B cell (primary cell): ENCODE measurements around the gene RNASE4. TPM values are rescaled to one million over a fixed set of nuclear protein-coding genes. Genes with fewer than 3 reads are reported as not detected.
"Not testable (repeated sequence)": the region's sequence is repeated elsewhere in the genome, so short reads cannot be mapped to it uniquely, and the experiment has no call there.

ENCODE experiments used
- ATAC-seq: fragments of 200-7000 bp; cut with Tn5 transposase; one replicate; pipeline ENCODE4 v1.10.0; 2021; ENCODE audit warnings: low read depth, mild to moderate bottlenecking, moderate number of reproducible peaks, moderate library complexity
- CTCF ChIA-PET: fragments of 350-600 bp; sonication (Branson Sonifier 250); formaldehyde crosslinking; loops from one replicate; lab custom pipeline; 2021; ENCODE audit warnings: antibody characterized with exemption, inconsistent platforms; lab: Charles Lee
- POLR2A ChIA-PET: fragments of 350-600 bp; sonication (Branson Sonifier 250); formaldehyde crosslinking; loops from one replicate; lab custom pipeline; 2021; ENCODE audit warnings: antibody characterized with exemption; lab: Charles Lee
- DNase-seq: peaks from one replicate; pipeline ENCODE4 v3.0.0; 2013
- H2AFZ ChIP-seq: 2 replicates; pipeline ENCODE4 v1.6.1; 2012; ENCODE audit warnings: mild to moderate bottlenecking, low read depth, low read length; ENCODE audit not compliant: insufficient read depth, poor library complexity, severe bottlenecking
- H3K27ac ChIP-seq, 2 donors: 1 replicate in 1 of 2; 2 replicates in 1 of 2; pipeline ENCODE4 v1.5.1; 2012 to 2013; ENCODE audit warnings: low read length in 2 of 2, mild to moderate bottlenecking in 2 of 2, moderate library complexity in 1 of 2
- H3K27me3 ChIP-seq, 4 experiments: fragments of 200-600 bp in 1 of 4; sonication (generic) in 1 of 4; replicated peaks in 1 of 4; 1 replicate in 2 of 4; 2 replicates in 2 of 4; pipeline versions ENCODE4 v1.6.1 to v1.7.0; 2013 to 2016; ENCODE audit warnings: low read length in 3 of 4, mild to moderate bottlenecking in 2 of 4, mixed read lengths in 1 of 4, moderate library complexity in 1 of 4; ENCODE audit not compliant: insufficient read depth in 4 of 4, control insufficient read depth in 3 of 4; ENCODE audit errors: control extremely low read depth in 1 of 4
- H3K36me3 ChIP-seq, 2 experiments: replicated peaks in 1 of 2; 1 replicate in 1 of 2; 2 replicates in 1 of 2; pipeline versions ENCODE4 v1.6.1 to v1.7.1; 2013; ENCODE audit warnings: low read length in 1 of 2; ENCODE audit not compliant: insufficient read depth in 2 of 2, control insufficient read depth in 1 of 2; ENCODE audit errors: control extremely low read depth in 1 of 2, extremely low read depth in 1 of 2
- H3K4me1 ChIP-seq, 2 donors: fragments of 200-600 bp in 1 of 2; sonication (generic) in 1 of 2; 1 replicate in 1 of 2; 2 replicates in 1 of 2; pipeline versions ENCODE4 v1.5.1 to v1.6.1; 2013 to 2017; ENCODE audit warnings: low read length in 2 of 2; ENCODE audit not compliant: control insufficient read depth in 2 of 2, insufficient read depth in 2 of 2
- H3K4me2 ChIP-seq: replicated peaks from 2 replicates; pipeline ENCODE3; 2012; ENCODE audit warnings: mild to moderate bottlenecking, low read depth, low read length; ENCODE audit not compliant: poor library complexity, severe bottlenecking
- H3K4me3 ChIP-seq, 5 experiments: fragments of 200-600 bp in 1 of 5; sonication (generic) in 1 of 5; 1 replicate in 3 of 5; 2 replicates in 2 of 5; pipeline versions ENCODE4 v1.5.1 to v1.7.0; 2011 to 2016; ENCODE audit warnings: low read length in 4 of 5, mild to moderate bottlenecking in 4 of 5, low read depth in 2 of 5, control low read depth in 1 of 5, moderate library complexity in 1 of 5; ENCODE audit not compliant: insufficient read depth in 1 of 5; ENCODE audit errors: control extremely low read depth in 1 of 5, extremely low read depth in 1 of 5
- H3K79me2 ChIP-seq: fragments of 200-600 bp; sonication (generic); one replicate; pipeline ENCODE4 v1.6.0; 2016; ENCODE audit warnings: low read length; ENCODE audit not compliant: control insufficient read depth, insufficient read depth
- H3K9ac ChIP-seq: fragments of 200-600 bp; sonication (generic); 2 replicates; pipeline ENCODE4 v1.6.1; 2017; ENCODE audit warnings: mild to moderate bottlenecking, low read length, moderate library complexity
- H3K9me3 ChIP-seq, 3 donors: one replicate each; pipeline versions ENCODE4 v1.6.1 to v1.7.1; 2013; ENCODE audit warnings: low read length in 2 of 3; ENCODE audit not compliant: control insufficient read depth in 2 of 3, insufficient read depth in 1 of 3; ENCODE audit errors: control extremely low read depth in 1 of 3
- H4K20me1 ChIP-seq: 2 replicates; pipeline ENCODE4 v1.6.0; 2012; ENCODE audit warnings: mild to moderate bottlenecking, low read length; ENCODE audit not compliant: insufficient read depth, control insufficient read depth, poor library complexity, severe bottlenecking
- H3K27ac Mint-ChIP-seq: one replicate; pipeline ENCODE4 v1.8.0; 2021; ENCODE audit warnings: mixed read lengths
- H3K27me3 Mint-ChIP-seq: one replicate; pipeline ENCODE4 v1.8.0; 2021; ENCODE audit warnings: mixed read lengths
- H3K4me1 Mint-ChIP-seq: one replicate; pipeline ENCODE4 v1.8.0; 2021; ENCODE audit warnings: mixed read lengths
- H3K4me3 Mint-ChIP-seq: one replicate; pipeline ENCODE4 v1.8.0; 2021; ENCODE audit warnings: mixed read lengths
- H3K9me3 Mint-ChIP-seq: one replicate; pipeline ENCODE4 v1.8.0; 2022; ENCODE audit warnings: mixed read lengths; ENCODE audit not compliant: insufficient read depth
- EZH2 ChIP-seq: IDR thresholded peaks from 2 replicates; pipeline ENCODE4 v1.6.1; 2012; ENCODE audit warnings: borderline replicate concordance, low read depth, mild to moderate bottlenecking, moderate library complexity, low read length; ENCODE audit not compliant: insufficient read depth, poor library complexity, severe bottlenecking
- WGBS: methylation state at CpG from one replicate; pipeline ENCODE4 v1.1.5; 2013; ENCODE audit warnings: missing lambda C conversion rate; ENCODE audit not compliant: insufficient coverage; 5-methylcytosine and 5-hydroxymethylcytosine counted together
- intact Hi-C: fragments of 100-400 bp; cut with micrococcal nuclease; formaldehyde crosslinking; loops from one replicate; pipeline ENCODE4 v1.10.0; 2022
- polyA plus RNA-seq: library from polyadenylated mRNA; depleted of rRNA; stranded (reverse); fragments of >200 nt; gene quantifications from 2 replicates; pipeline ENCODE4 v1.2.3, GENCODE V29; 2012
- total RNA-seq, 2 donors: library from RNA; stranded (reverse); fragments of 120-200 nt in 1 of 2; gene quantifications; 1 replicate in 1 of 2; 2 replicates in 1 of 2; pipeline versions ENCODE4 v1.2.3 to v1.2.4, GENCODE V29; 2013 to 2022
- TF ChIP-seq, protein P1 (sequence below): fragments of 200-600 bp; IDR thresholded peaks from one replicate; pipeline ENCODE4 v1.8.0; 2022; ENCODE audit warnings: antibody characterized with exemption, mild to moderate bottlenecking

The RNASE4 gene
- total and polyA plus RNA-seq, 2 donors (not counting 1 experiment from before 2014, with no cell fraction given), result 1.8 TPM

DNA sequence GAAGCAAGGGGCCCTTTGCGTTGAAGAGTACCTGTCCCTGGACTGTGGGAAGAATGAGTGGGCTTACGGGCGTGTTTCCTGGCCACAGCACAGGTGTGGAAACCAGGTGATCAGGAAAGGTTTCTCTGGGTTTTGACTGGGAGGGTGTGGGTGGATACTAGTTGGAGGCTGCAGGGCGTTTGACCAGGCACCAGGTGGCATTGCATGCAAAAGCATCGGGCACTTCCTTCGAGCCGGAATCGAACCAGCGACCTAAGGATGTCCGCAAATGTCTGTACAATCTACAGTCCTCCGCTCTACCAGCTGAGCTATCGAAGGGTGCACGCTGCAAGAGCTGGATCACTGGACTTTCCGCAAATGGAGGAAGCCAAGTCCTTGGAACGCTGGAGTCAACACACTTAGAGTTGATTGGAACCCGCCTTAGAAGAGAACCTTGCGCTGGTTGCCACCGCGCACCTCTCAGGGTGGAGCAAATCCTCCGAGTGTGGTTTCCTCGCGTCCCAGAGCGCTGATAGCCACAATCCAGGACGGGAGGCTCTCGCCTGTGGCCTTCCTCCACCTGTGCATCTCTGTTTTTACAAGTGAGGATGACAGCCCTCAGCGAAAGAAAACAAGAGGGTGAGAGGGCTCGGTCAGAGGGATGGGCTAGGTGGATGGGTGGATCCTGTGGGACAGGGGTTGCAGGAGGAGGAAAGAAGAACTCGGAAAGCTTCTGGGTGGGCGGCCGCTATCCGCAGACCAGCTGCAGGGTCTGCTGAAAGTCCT is 21.2 kb upstream of the RNASE4 start:
- H3K9me3 ChIP-seq, result no peaks in the 10 kb centered on the region
- H3K4me1 ChIP-seq, result peaks cover 39 to 55% of the 10 kb centered on the region in 2 donors
- H3K27me3 Mint-ChIP-seq, result no peaks in the 10 kb centered on the region
- H2AFZ ChIP-seq, result peak overlapping the region; percentile 82
- peak overlapping the region; percentile 99 for H3K4me2 ChIP-seq
- no peak for TF ChIP-seq EZH2
- TF ChIP-seq, protein P1, sequence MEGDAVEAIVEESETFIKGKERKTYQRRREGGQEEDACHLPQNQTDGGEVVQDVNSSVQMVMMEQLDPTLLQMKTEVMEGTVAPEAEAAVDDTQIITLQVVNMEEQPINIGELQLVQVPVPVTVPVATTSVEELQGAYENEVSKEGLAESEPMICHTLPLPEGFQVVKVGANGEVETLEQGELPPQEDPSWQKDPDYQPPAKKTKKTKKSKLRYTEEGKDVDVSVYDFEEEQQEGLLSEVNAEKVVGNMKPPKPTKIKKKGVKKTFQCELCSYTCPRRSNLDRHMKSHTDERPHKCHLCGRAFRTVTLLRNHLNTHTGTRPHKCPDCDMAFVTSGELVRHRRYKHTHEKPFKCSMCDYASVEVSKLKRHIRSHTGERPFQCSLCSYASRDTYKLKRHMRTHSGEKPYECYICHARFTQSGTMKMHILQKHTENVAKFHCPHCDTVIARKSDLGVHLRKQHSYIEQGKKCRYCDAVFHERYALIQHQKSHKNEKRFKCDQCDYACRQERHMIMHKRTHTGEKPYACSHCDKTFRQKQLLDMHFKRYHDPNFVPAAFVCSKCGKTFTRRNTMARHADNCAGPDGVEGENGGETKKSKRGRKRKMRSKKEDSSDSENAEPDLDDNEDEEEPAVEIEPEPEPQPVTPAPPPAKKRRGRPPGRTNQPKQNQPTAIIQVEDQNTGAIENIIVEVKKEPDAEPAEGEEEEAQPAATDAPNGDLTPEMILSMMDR, result peak; percentile 71
- peak overlapping the region in 1 of 2 donors; percentile 34 for H3K27ac ChIP-seq
- peak overlapping the region; percentile 30 to 93 (median 64) for H3K4me3 ChIP-seq
- DNase-seq, result peak; percentile 90
- H4K20me1 ChIP-seq, result no peaks in the 10 kb centered on the region
- WGBS, result 1% methylated on average over 23 of the region's 31 CpGs
- ChIA-PET POLR2A (interaction anchor here (0.6 to 3.2 kb wide), 5 partner anchors 15 to 28 kb away, joined by 5 to 20 read pairs (median 8); partner anchors contain the start of gene RNASE4), CTCF (interaction anchor here (0.6 to 11.2 kb wide), 14 partner anchors 8 to 531 kb away, joined by 3 to 445 read pairs (median 3); partner anchors contain the start of genes ANG and RNASE4)
- peaks cover 0 to 7% (median 0%) of the 10 kb centered on the region in 4 experiments for H3K27me3 ChIP-seq
- intact Hi-C loops, result loop anchor here (1.0 to 5.0 kb wide), 5 partner anchors 18 to 321 kb away; partner anchors contain the start of gene PARP2
- H3K4me1 Mint-ChIP-seq, result peaks cover 53% of the 10 kb centered on the region
- peak overlapping the region; percentile 62 for H3K27ac Mint-ChIP-seq
- no peaks in the 10 kb centered on the region for H3K9me3 Mint-ChIP-seq
- ATAC-seq, result peak; percentile 85
- peak overlapping the region; percentile 87 for H3K9ac ChIP-seq
- H3K79me2 ChIP-seq, result no peaks in the 10 kb centered on the region
- peak overlapping the region; percentile 93 for H3K4me3 Mint-ChIP-seq
- no peaks in the 10 kb centered on the region for H3K36me3 ChIP-seq

DNA sequence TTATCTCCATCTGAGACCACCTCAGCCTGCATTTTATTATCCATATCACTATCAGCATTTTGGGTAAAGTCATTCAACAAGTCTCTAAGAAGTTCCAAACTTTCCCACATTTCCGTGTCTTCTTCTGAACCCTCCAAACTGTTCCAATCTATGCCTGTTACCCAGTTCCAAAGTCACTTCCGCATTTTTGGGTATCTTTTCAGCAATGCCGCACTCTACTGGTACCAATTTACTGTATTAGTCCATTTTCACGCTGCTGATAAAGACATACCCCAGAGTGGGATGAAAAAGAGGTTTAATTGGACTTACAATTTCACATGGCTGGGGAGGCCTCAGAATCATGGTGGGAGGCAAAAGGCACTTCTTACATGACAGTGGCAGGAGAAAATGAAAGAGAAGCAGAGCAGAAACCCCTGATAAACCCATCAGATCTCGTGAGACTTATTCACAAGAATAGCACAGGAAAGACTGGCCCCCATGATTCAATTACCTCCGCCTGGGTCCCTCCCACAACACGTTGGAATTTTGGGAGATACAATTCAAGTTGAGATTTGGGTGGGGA is 17.9 kb upstream of the RNASE4 start:
- not testable (repeated sequence) for H2AFZ ChIP-seq, H3K9me3 Mint-ChIP-seq, H3K36me3 ChIP-seq, H4K20me1 ChIP-seq, H3K27me3 ChIP-seq, H3K9ac ChIP-seq, H3K9me3 ChIP-seq, H3K79me2 ChIP-seq, H3K27me3 Mint-ChIP-seq, ATAC-seq, DNase-seq
- intact Hi-C loops, result loop anchor here (5.0 kb wide), 1 partner anchor 34 kb away; no protein-coding TSS in a partner anchor
- Histone ChIP-seq H3K27ac (peak overlapping the region in 1 of 2 donors; percentile 5), H3K4me2 (peak overlapping the region; percentile 55), H3K4me3 (peak overlapping the region in 2 of 5 experiments; percentile 20 to 22), H3K4me1 (peaks cover 53 to 71% of the 10 kb centered on the region in 2 donors)
- Mint-ChIP-seq H3K27ac (peak overlapping the region; percentile 79), H3K4me1 (peaks cover 72% of the 10 kb centered on the region), H3K4me3 (peak overlapping the region; percentile 58)
- CTCF ChIA-PET, result interaction anchor here (1.4 to 11.2 kb wide), 3 partner anchors 15 to 32 kb away, joined by 4 to 445 read pairs (median 104); partner anchors contain the start of genes ANG and RNASE4
- WGBS, result 100% methylated on average over 2 of the region's 7 CpGs
- POLR2A ChIA-PET, result interaction anchor here (3.5 kb wide), 1 partner anchor 15 kb away, joined by 42 read pairs; the partner anchor contains the start of gene RNASE4
